ENCODE results near the gene PLEK2.

GRCh38 chr14:67432050-67432564 lies 20.1 kb upstream of the PLEK2 start:
- TF ChIP-seq POLR2A (IDR thresholded peaks at IDR 0.05) = no peak
- no peak for TF ChIP-seq CTCF (IDR thresholded peaks at IDR 0.05 in 8 of 11, conservative IDR thresholded peaks at IDR 0.05 in 3 of 11)
- no peak for TF ChIP-seq POLR2AphosphoS5 (IDR thresholded peaks at IDR 0.05)

Data from spleen (tissue), 7 donors.